ENCODE data around the gene GOLGA6C. TPM values are rescaled to one million over a fixed set of nuclear protein-coding genes. Genes with fewer than 3 reads are reported as not detected.
"Not testable (repeated sequence)": the region's sequence is repeated elsewhere in the genome, so short reads cannot be mapped to it uniquely, and the experiment has no call there.

Gene GOLGA6C
- total and polyA plus RNA-seq, 2 donors (not counting 1 experiment from before 2014, with no cell fraction given) = not detected

DNA sequence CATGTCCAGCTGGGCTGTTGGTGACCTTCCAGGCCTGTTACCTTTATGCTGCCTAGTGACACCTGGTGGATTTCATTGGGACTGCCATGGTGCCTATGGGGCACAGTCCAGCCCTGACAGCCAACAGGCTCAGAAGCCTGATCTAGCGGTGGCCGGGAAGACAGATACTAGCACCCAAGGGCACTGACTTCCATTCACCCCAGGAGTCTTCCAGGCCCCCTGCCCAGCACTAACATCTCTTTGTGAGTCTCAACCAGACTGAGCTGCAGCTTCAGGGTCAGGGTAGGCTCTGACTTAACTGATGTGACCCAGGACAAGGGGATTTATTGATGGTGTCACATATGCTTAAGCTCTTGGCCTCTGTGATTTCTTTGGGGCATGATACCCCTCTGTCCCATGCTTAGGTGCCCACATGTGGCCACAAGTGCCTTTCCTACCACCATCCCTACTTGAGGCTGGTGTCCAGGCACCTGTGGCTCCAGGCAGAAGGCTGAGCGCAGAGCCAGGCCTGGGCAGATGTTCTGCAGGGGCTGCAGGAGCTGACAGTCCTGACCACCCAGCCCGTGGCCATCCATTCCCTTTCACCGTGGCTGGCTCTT lies 16.5 kb downstream of the GOLGA6C start:
- H3K4me3 ChIP-seq (ENCODE audit: control extremely low read depth in 1 of 5, extremely low read depth in 1 of 5, insufficient read depth in 1 of 5, low read depth in 2 of 5, low read length in 4 of 5); H4K20me1 ChIP-seq (ENCODE audit: control insufficient read depth, insufficient read depth, low read length, poor library complexity, severe bottlenecking); H2AFZ ChIP-seq (ENCODE audit: insufficient read depth, low read depth, low read length, poor library complexity, severe bottlenecking); H3K4me2 ChIP-seq (replicated peaks; ENCODE audit: low read depth, low read length, poor library complexity, severe bottlenecking); intact Hi-C loops (cut with micrococcal nuclease); H3K27me3 ChIP-seq (replicated peaks in 1 of 4; ENCODE audit: control extremely low read depth in 1 of 4, control insufficient read depth in 3 of 4, insufficient read depth in 4 of 4, low read length in 3 of 4); H3K4me1 ChIP-seq (ENCODE audit: control insufficient read depth in 2 of 2, insufficient read depth in 2 of 2, low read length in 2 of 2); H3K9ac ChIP-seq (ENCODE audit: low read length); H3K4me3 Mint-ChIP-seq; H3K27me3 Mint-ChIP-seq; H3K9me3 ChIP-seq (ENCODE audit: control extremely low read depth in 1 of 3, control insufficient read depth in 2 of 3, insufficient read depth in 1 of 3, low read length in 2 of 3); H3K36me3 ChIP-seq (replicated peaks in 1 of 2; ENCODE audit: control extremely low read depth in 1 of 2, control insufficient read depth in 1 of 2, extremely low read depth in 1 of 2, insufficient read depth in 2 of 2, low read length in 1 of 2); H3K79me2 ChIP-seq (ENCODE audit: control insufficient read depth, insufficient read depth, low read length); H3K9me3 Mint-ChIP-seq (ENCODE audit: insufficient read depth); H3K4me1 Mint-ChIP-seq; H3K27ac ChIP-seq (ENCODE audit: low read length in 2 of 2): not testable (repeated sequence)
- CTCF ChIA-PET = interaction anchor here (1.0 to 1.5 kb wide), 2 partner anchors 232 to 967 kb away, joined by 4 to 6 read pairs; no protein-coding TSS in a partner anchor
- peak overlapping the region; percentile 17 for H3K27ac Mint-ChIP-seq
- ATAC-seq (ENCODE audit: low read depth) (peak; percentile 78), DNase-seq (peak; percentile 47)
- TF ChIP-seq, protein P1, sequence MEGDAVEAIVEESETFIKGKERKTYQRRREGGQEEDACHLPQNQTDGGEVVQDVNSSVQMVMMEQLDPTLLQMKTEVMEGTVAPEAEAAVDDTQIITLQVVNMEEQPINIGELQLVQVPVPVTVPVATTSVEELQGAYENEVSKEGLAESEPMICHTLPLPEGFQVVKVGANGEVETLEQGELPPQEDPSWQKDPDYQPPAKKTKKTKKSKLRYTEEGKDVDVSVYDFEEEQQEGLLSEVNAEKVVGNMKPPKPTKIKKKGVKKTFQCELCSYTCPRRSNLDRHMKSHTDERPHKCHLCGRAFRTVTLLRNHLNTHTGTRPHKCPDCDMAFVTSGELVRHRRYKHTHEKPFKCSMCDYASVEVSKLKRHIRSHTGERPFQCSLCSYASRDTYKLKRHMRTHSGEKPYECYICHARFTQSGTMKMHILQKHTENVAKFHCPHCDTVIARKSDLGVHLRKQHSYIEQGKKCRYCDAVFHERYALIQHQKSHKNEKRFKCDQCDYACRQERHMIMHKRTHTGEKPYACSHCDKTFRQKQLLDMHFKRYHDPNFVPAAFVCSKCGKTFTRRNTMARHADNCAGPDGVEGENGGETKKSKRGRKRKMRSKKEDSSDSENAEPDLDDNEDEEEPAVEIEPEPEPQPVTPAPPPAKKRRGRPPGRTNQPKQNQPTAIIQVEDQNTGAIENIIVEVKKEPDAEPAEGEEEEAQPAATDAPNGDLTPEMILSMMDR (IDR thresholded peaks at IDR 0.05) = peak; percentile 75
- POLR2A ChIA-PET = interaction anchor here (0.6 kb wide), 1 partner anchor 157 kb away, joined by 3 read pairs; no protein-coding TSS in a partner anchor
- WGBS (ENCODE audit: insufficient coverage) = 52% methylated on average over 2 of the region's 5 CpGs

DNA sequence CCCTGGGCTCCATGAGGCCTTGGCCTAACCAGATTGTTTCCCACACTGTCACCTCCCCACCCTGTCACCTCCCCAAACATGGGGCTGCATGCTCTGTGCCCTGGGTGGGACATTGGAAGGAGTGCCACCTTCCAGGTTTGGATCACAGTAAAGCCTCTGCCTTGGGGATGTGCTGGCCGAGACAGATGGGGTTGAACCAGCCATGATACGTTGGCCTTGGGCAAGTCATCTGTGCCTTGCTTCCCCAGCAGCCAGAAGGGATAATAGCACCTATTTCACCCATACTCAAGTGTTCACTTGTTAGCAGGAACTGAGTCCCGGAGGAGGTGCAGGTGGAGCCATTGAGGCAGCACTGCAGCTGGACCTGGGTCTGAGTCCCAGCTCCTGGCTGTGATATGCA lies 17.5 kb downstream of the GOLGA6C start:
- H3K9ac ChIP-seq (ENCODE audit: low read length); H3K27me3 ChIP-seq (replicated peaks in 1 of 4; ENCODE audit: control extremely low read depth in 1 of 4, control insufficient read depth in 3 of 4, insufficient read depth in 4 of 4, low read length in 3 of 4); H3K36me3 ChIP-seq (replicated peaks in 1 of 2; ENCODE audit: control extremely low read depth in 1 of 2, control insufficient read depth in 1 of 2, extremely low read depth in 1 of 2, insufficient read depth in 2 of 2, low read length in 1 of 2); H3K9me3 ChIP-seq (ENCODE audit: control extremely low read depth in 1 of 3, control insufficient read depth in 2 of 3, insufficient read depth in 1 of 3, low read length in 2 of 3); H3K27ac ChIP-seq (ENCODE audit: low read length in 2 of 2); H3K9me3 Mint-ChIP-seq (ENCODE audit: insufficient read depth); H3K4me3 Mint-ChIP-seq; H3K27me3 Mint-ChIP-seq; intact Hi-C loops (cut with micrococcal nuclease); ATAC-seq (ENCODE audit: low read depth); H3K4me3 ChIP-seq (ENCODE audit: control extremely low read depth in 1 of 5, extremely low read depth in 1 of 5, insufficient read depth in 1 of 5, low read depth in 2 of 5, low read length in 4 of 5); H3K4me1 ChIP-seq (ENCODE audit: control insufficient read depth in 2 of 2, insufficient read depth in 2 of 2, low read length in 2 of 2); POLR2A ChIA-PET; H3K79me2 ChIP-seq (ENCODE audit: control insufficient read depth, insufficient read depth, low read length); H3K4me2 ChIP-seq (replicated peaks; ENCODE audit: low read depth, low read length, poor library complexity, severe bottlenecking); H4K20me1 ChIP-seq (ENCODE audit: control insufficient read depth, insufficient read depth, low read length, poor library complexity, severe bottlenecking); H2AFZ ChIP-seq (ENCODE audit: insufficient read depth, low read depth, low read length, poor library complexity, severe bottlenecking); H3K27ac Mint-ChIP-seq; H3K4me1 Mint-ChIP-seq: not testable (repeated sequence)
- peak; percentile 4 for DNase-seq
- CTCF ChIA-PET = interaction anchor here (1.5 kb wide), 1 partner anchor 233 kb away, joined by 6 read pairs; no protein-coding TSS in a partner anchor
- 67% methylated on average over 2 of the region's 3 CpGs for WGBS (ENCODE audit: insufficient coverage)

DNA sequence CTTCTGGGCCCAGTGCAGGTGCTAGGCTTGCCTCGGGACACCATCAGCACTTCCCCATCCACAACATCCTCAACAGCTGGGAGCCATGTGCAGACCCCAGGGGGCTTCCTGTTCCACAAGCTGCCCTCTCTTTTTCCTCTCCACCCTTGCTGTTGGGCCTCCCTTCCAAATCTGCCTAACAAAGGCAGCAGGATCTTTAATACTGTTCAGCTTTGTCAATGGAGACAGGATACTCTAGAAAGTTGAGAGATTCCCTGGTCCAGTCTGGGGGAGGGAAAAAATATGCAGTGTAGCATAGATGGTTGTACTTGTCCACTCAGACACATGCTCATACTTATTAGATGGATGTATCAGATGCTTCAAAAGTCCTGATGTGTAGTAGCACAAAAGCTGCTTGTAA lies 20.4 kb downstream of the GOLGA6C start:
- H3K4me1 Mint-ChIP-seq; intact Hi-C loops (cut with micrococcal nuclease); H3K4me3 Mint-ChIP-seq; H3K27me3 Mint-ChIP-seq; H3K9me3 ChIP-seq (ENCODE audit: control extremely low read depth in 1 of 3, control insufficient read depth in 2 of 3, insufficient read depth in 1 of 3, low read length in 2 of 3); H3K9ac ChIP-seq (ENCODE audit: low read length); H3K9me3 Mint-ChIP-seq (ENCODE audit: insufficient read depth); DNase-seq; H4K20me1 ChIP-seq (ENCODE audit: control insufficient read depth, insufficient read depth, low read length, poor library complexity, severe bottlenecking); H3K4me3 ChIP-seq (ENCODE audit: control extremely low read depth in 1 of 5, extremely low read depth in 1 of 5, insufficient read depth in 1 of 5, low read depth in 2 of 5, low read length in 4 of 5); H3K79me2 ChIP-seq (ENCODE audit: control insufficient read depth, insufficient read depth, low read length); H2AFZ ChIP-seq (ENCODE audit: insufficient read depth, low read depth, low read length, poor library complexity, severe bottlenecking); CTCF ChIA-PET; POLR2A ChIA-PET; ATAC-seq (ENCODE audit: low read depth); H3K27ac Mint-ChIP-seq; H3K4me2 ChIP-seq (replicated peaks; ENCODE audit: low read depth, low read length, poor library complexity, severe bottlenecking); H3K27ac ChIP-seq (ENCODE audit: low read length in 2 of 2); H3K36me3 ChIP-seq (replicated peaks in 1 of 2; ENCODE audit: control extremely low read depth in 1 of 2, control insufficient read depth in 1 of 2, extremely low read depth in 1 of 2, insufficient read depth in 2 of 2, low read length in 1 of 2); H3K4me1 ChIP-seq (ENCODE audit: control insufficient read depth in 2 of 2, insufficient read depth in 2 of 2, low read length in 2 of 2); H3K27me3 ChIP-seq (replicated peaks in 1 of 4; ENCODE audit: control extremely low read depth in 1 of 4, control insufficient read depth in 3 of 4, insufficient read depth in 4 of 4, low read length in 3 of 4): not testable (repeated sequence)
- no CpG with 5 or more reads among the region's 1 CpG for WGBS (ENCODE audit: insufficient coverage)

Data from B cell (primary cell).